GM10847 (cell line): ENCODE results near the gene SNAP29.

Experiments
- POLR2A ChIP-seq: IDR thresholded peaks from 2 replicates; pipeline ENCODE4 v1.6.1; 2011; ENCODE audit not compliant: insufficient read length; ENCODE audit errors: extremely low read depth

The SNAP29 gene

DNA sequence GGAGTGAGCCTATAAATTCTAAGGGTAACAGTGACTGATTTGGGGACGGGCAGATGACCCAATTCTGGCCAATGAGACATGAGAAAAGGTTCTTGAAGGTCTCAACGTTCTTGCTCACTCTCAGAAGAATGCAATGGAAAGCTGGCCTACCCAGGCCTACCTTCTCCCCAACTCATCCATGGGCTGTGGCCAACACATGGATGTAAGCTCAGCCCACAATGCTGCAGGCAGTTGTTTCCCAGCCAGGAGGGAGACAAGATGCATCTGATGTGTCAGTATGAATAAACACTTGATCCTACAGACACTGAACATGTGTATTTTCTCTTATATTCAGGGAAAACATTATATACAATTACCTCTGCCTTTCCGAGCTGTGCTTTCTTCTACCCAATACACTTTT lies 24.6 kb upstream of the SNAP29 start:
- no peak for TF ChIP-seq POLR2A

- no peak for TF ChIP-seq POLR2A
Measured at GRCh38 chr22:20834725-20835124, 24.1 kb upstream of the SNAP29 start.

DNA sequence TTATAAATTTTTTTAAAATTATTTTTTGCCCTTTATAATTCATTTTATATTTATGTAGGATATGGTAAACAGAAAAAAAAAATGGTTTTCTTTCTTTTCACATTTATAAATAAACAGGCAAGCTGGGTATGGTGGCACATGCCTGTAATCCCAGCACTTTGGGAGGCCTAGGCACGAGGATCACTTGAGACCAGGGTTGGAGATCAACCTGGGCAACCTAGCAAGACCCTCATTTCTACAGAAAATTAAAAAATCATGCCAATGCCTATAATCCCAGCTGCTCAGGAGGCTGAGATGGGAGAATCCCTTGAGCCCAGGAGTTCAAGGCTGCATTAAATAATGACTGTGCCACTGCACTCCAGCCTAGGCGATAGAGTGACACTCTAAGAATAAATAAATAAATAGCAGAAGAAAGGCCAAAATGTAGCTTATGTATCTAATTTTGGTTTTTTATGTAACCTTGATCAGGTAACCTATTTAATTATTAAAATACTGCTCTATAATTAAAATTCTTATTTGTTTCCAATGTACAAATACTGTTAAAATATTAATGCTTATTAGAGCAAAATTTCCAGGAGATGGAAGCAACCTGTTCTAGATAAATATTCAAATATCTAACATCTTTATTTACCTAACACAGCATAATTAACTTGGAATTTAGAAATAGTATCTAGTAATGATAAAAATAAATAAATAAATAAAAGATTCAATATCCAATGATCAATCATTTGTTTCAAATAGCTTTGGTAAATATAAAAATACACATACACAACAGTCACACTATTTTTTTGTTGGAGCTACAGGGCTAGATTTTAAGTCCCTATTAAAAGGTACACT lies 21.6 kb upstream of the SNAP29 start:
- TF ChIP-seq POLR2A: no peak

- no peak for TF ChIP-seq POLR2A
Measured at GRCh38 chr22:20839837-20840645, 18.8 kb upstream of the SNAP29 start.

- TF ChIP-seq POLR2A: no peak
Measured at GRCh38 chr22:20840646-20841371, 18.0 kb upstream of the SNAP29 start.

DNA sequence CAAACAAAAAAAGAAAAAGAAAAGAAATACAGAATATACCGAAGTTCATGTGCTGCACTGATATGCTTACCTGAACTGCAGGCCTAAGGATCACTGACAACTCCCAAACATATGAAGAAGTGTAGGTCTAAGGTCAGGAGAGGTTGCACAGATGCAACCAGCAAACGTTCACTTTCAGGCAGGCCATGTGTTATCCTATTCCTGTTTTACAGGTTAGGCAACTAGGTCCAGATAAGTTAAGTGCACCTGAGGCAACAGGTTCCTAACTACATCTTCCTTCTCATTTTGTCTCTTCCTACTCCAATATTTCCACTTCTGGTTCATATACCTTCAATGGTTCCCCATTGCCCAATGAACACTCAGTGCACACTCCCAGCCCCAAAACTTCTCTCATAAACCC lies 15.3 kb upstream of the SNAP29 start:
- TF ChIP-seq POLR2A: no peak

- TF ChIP-seq POLR2A: no peak
Measured at GRCh38 chr22:20844055-20845037, 14.5 kb upstream of the SNAP29 start.

DNA sequence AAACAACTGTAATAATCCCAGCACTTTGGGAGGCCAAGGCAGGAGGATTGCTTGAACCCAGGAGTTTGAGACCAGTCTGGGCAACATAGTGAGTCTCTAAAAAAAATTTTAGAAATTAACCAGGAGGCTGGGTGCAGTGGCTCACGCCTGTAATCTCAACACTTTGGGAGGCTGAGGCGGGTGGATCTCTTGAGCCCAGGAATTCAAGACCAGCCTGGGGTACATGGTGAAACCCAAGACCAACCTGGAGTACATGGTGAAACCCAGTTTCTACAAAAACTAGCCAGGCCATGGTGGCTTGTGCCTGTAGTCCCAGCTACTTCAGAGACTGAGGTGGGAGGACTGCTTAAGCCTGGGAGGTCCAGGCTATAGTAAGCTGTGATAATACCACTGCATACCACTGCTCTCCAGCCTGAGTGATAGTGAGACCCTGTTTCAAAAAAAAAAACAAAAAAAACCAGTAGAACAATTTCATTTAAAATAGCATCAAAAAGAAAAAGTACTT lies 11.4 kb upstream of the SNAP29 start:
- no peak for TF ChIP-seq POLR2A

DNA sequence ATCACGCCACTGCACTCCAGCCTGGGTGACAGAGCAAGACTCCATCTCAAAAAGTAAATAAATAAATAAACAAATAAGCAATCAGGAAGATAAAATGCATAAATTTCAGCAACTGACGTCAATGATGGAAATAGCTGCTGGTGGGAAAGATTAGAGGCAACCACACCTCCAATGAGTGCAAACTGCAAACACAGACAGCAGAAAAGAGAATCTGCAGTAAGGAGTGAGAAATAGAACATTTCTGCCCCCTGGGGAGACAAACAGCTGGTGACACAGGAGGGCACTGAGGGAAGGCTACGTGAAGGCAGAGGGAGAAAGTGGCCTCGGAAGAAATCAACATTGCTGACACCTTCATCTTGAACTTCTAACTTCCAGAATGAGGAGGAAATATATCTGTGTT lies 6.7 kb upstream of the SNAP29 start:
- TF ChIP-seq POLR2A: no peak

- no peak for TF ChIP-seq POLR2A
Measured at GRCh38 chr22:20852503-20852902, 6.3 kb upstream of the SNAP29 start.

- TF ChIP-seq POLR2A: no peak
Measured at GRCh38 chr22:20853236-20853660, 5.6 kb upstream of the SNAP29 start.

- no peak for TF ChIP-seq POLR2A
Measured at GRCh38 chr22:20857247-20857643, 1.6 kb upstream of the SNAP29 start.

DNA sequence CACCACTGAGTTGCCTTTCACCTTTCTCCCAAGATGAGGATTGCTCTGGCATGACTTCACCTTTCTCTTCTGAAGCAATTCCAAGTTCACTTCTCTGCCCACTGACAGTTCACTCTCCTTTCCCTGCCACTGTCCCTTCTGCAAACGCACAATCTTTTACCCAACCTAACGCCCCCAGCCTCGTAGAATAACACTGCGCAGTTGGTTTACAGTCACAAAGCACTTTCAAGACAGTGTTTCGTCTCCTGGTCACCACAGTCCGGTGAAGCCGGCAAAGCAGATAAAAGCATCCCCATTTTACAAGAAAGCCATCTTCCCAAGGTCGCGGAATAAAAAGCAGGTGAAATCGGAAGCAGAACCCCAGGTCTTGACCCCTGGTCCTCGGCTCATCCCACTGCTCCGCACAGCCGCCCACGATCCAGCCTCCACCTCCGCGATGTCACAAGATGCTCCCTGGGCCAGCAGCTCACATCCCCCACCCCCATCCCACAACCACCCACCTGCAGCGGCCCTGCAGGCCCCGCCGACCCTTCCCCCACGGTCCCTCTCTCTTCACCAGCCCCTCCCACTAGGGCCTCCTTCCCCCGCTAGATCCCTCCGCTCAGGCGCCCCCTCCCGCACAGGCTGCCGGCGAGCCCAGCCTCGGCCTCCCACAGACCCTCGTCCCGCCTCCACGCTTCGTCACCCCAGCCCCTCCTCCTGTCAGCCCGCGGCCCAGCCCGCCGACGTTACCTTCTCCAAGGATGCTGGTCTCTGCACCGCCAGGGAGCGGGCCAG lies 781 bp upstream of the SNAP29 start:
- TF ChIP-seq POLR2A: no peak
